Mucosa of gallbladder (tissue), 1 donor: Measurements from ENCODE around the gene EPS8L2. TPM values are rescaled to one million over a fixed set of nuclear protein-coding genes. Genes with fewer than 3 reads are reported as not detected.
A peak's percentile ranks its signal among the peaks of the same experiment; 100 is the strongest.
"Not testable (repeated sequence)": the region's sequence is repeated elsewhere in the genome, so short reads cannot be mapped to it uniquely, and the experiment has no call there.

Experiments
- DNase-seq: peaks from one replicate; pipeline ENCODE4 v3.0.0-alpha.2; 2020; ENCODE audit warnings: low spot score
- total RNA-seq: library from RNA; stranded (reverse); gene quantifications from one replicate; pipeline ENCODE4 v1.2.1, GENCODE V29; 2021
- donor health status: DM: no; HTN: no; CAD: no.

The EPS8L2 gene
- total RNA-seq, 1 donor from 2014 or later: 228 TPM

GRCh38 chr11:725624-726202 lies 19.7 kb downstream of the EPS8L2 start:
- DNase-seq: no peak

DNA sequence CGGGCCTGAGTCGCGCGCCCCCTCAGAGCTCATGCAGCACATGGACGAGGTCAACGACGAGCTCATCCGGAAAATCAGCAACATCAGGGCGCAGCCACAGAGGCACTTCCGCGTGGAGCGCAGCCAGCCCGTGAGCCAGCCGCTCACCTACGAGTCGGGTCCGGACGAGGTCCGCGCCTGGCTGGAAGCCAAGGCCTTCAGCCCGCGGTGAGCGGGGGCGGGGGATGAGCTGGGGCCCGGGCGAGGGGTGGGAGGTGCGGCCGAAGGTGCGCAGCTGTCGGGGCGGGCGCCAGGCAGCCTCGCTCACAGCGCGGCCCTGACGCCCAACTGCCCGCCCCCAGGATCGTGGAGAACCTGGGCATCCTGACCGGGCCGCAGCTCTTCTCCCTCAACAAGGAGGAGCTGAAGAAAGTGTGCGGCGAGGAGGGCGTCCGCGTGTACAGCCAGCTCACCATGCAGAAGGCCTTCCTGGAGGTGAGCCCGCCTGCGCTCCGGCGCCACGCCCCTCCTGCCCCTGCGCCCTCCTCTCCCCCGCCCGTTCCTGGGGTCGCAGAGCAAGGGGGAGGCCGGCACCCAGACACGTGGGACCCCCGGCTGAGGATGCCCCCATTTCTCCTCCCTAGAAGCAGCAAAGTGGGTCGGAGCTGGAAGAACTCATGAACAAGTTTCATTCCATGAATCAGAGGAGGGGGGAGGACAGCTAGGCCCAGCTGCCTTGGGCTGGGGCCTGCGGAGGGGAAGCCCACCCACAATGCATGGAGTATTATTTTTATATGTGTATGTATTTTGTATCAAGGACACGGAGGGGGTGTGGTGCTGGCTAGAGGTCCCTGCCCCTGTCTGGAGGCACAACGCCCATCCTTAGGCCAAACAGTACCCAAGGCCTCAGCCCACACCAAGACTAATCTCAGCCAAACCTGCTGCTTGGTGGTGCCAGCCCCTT lies 20.5 kb downstream of the EPS8L2 start:
- DNase-seq: peak; percentile 76

DNA sequence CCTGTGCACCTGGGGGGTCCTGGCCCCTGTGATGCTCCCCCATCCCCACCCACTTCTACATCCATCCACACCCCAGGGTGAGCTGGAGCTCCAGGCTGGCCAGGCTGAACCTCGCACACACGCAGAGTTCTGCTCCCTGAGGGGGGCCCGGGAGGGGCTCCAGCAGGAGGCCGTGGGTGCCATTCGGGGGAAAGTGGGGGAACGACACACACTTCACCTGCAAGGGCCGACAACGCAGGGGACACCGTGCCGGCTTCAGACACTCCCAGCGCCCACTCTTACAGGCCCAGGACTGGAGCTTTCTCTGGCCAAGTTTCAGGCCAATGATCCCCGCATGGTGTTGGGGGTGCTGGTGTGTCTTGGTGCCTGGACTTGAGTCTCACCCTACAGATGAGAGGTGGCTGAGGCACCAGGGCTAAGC lies 21.3 kb downstream of the EPS8L2 start:
- DNase-seq: no peak

DNA sequence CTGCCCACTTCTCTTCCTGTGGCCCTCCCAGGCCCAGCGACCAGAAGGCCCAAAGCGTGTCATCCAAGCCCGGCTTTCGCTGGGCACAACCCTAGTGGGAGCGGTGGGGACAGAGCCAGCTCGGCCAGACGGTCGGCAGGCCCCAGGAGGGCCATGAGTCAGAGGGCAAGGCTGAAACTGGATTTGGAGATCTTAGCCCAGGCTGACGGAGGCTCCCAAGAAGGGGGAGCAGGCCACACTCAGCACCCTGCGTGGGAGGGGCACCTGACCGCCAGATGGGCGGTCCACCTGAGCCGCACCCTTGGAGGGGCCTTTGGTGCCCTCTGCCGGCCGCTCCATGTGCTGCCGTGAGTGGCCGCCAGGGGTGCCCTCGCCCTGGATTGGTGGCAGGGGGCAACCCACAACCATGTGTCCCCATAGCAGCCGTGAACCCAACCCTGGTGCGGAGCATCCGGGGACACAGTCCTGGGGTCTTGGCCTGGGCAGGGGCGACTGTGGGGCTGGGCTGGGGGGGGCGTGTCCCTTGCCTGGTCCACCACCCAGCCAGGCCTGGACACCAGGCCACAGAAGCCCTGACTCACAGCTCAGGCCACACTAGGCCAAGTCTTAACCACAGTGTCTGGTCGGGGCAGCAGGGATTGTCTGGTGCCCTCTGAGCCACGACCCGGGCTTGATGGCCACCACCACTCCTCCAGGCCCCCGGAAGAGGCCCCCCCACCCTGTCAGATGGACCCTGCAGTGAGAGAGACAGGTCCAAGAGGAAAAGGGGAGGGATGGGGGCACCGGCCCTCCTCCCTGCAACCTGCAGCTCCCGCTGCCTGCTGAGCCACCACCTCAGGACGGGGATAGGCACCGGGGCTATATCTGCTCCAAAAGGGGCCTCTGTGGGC lies 22.1 kb downstream of the EPS8L2 start:
- peak; percentile 73 for DNase-seq

DNA sequence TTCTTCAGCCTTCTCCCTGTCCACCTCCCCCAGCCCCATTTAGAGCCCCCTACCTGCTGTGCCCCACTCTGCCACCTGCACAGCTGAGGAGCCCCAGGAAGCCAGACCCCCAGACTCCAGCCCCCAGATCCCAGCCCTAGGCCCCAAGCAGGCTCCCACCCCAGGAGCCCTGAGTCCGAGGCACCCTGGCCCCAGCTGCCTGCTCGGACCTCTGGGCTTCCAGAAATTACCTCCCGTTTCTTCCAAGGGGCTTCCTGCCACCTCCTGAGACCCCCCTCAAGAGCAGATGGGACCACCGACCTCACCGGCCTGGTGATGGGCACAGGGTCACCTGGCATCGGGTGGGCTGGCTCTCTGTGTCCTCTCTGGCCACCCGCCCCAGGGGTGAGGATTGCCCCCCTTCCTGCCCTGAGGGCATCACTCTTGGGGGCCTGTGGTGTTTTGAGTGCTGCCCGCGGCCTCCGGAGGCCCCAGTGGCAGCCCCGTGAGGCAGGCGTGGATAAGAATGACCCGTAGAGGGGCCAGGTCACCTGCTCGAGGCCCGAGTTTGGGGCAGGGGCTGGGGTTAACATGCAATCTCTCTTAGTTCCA lies 23.0 kb downstream of the EPS8L2 start:
- DNase-seq: no peak

GRCh38 chr11:729492-730074 lies 23.6 kb downstream of the EPS8L2 start:
- no peak for DNase-seq

DNA sequence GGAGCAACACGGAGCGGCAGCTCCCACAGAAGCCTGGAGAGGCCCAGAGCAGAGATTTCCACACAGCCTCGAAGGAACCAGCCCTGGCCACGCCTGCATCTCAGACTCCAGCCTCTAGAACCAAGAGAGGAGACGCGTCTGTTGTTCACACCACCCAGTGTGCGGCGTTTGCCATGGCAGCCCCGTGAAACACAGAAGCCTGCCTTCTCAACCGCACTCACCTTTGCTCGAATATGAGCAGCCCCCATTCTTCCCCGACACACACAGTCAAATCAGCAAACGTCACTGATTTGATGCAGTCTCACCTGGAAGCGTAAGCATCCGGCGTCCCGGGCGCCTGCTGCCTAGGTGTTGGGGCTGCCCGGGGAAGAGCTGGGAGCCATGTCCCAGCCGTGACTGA lies 27.0 kb downstream of the EPS8L2 start:
- no peak for DNase-seq

DNA sequence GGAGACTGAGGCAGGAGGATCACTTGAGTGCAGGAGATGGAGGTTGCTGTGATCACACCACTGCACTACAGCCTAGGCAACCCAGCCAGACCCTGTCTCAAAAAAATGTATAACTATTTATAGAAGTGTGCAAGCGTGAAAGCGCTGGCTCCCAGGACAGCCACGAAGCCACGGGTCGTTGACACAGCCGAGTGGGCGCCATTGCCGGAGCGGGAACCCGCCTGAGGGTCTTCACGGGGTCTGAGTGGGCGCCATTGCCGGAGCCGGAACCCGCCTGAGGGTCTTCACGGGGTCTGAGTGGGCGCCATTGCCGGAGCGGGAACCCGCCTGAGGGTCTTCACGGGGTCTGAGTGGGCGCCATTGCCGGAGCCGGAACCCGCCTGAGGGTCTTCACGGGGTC lies 28.5 kb downstream of the EPS8L2 start:
- DNase-seq: not testable (repeated sequence)

DNA sequence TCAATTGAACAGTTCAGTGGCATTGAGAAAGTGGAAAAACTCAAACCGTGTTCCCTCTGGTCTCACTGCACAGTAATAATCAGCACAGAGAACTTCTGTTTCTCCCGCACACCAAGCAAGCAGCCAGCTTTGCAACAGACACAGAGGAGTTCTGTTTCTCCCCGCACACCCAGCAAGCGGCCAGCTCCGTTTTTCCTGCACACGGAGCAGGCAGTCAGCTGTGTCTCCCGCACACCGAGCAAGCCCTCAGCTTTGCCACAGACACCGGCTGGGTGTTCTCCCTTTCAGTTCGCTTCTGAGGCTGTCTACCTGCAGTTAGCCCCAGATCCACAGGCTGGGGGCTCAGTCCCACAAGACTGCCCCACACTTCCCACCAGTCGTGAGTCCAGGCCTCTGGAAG lies 31.3 kb downstream of the EPS8L2 start:
- no peak for DNase-seq

- not testable (repeated sequence) for DNase-seq
These were observed 31.9 kb downstream of the EPS8L2 start for GRCh38 chr11:737899-738298.

DNA sequence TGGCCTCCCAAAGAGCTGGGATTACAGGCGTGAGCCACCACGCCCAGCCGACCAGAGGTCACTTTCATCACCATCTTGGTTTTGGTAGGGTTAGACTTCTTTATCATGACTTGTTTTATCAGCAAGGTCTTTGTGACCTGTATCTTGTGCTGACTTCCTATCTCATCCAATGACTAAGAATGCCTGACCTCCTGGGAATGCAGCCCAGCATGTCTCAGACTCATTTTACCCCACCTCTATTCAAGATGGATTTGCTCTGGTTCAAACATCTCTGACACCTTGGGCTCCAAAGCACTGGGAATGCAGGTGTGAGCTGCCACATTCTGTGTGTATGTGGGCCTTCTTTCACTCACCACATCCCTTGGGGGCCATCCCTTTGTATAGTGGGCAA lies 36.1 kb downstream of the EPS8L2 start:
- no peak for DNase-seq

GRCh38 chr11:742571-743201 lies 36.7 kb downstream of the EPS8L2 start:
- DNase-seq: no peak

DNA sequence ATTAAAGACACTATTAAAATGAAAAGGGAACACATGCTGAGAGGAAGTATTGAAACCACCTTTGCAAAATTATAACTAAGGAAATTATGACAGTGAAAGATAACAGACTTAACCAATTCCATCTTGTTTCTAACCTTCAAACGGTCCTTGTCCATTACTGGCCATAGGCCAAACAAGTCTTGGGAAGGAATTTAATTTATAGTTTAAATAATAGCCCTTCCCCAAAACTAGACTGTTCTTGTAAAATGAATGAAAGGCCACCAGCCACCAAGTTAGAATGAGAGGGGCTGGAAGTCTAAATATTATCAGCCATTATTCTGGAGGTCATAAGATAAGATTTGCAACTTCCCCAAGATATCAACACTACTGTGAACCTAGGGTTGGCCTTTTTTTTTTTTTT lies 39.4 kb downstream of the EPS8L2 start:
- DNase-seq: no peak

DNA sequence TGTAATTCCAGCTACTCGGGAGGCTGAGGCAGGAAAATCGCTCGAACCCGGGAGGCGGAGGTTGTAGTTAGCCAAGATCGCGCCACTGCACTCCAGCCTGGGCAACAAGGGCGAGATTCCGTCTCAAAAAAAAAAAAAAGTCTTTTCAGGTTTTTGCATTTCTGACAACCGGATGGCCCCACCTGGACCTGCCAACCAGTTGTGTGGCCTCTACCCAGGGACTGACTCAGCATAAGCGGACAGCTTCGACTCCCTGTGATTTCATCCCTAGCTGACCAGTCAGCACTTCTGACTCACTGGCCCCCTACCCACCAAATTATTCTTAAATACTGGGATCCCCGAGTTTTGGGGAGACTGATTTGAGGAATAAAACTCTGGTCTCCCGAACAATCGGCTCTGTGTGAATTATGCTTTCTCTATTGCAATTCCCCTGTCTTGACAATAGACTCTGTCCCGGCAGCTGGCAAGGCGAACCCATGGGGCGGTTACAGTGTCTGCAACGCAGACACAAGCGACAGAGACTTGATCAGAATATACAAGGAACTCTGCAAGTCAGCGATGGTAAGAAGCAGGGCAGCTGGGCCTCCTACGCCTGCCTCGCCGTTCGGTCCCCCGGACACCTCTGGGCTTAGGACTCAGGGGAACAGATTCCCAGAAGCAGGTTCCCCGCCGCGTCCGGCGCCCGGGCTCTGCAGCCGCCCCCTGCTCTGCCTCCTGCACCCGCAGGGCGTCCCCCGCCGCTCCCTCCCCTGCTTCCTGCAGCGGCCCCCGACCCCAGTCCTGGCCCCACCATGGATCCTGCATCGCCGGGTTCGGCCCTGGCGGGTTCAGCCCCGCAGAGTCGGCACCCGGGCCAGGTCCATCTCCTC lies 40.5 kb downstream of the EPS8L2 start:
- DNase-seq: no peak

DNA sequence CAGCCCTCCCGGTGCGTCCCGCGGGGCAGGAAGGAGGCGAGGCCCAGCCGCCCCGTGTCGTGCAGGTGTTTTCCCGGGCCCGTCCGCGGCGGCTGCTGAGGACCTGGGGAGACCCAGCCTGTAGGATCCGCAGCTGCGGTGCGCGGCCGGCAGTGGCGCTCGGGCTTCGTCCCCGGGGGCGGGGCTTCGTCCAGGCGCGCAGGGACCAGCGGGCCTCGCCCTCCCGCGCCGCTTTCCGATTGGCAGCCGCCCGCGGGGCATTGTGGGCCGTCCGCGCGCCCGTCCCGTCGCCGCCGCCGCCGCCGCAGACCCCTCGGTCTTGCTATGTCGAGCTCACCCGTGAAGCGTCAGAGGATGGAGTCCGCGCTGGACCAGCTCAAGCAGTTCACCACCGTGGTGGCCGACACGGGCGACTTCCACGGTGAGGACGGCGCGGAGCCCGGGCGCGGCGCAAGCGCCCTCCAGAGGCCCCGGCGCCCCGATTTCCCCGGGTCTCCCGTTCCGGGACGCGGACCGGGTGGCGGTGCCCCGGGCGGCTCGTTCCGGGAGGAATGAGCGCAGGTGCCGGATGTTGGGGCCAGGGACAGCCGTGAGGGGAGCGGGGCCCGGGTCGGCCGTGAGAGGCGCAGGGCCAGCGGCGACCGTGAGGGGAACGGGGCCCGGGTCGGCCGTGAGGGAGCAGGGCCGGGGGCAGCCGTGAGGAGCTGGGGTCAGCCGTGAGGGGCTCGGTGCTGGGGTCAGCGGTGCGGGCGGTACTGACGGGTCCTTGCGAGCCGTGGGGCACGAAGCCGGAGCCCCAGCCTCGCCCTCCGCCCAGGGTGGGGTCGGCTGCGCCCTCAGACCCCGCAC lies 41.4 kb downstream of the EPS8L2 start, which contains the start of gene TALDO1:
Gene TALDO1 (plus strand): TSS at position 307 of the 849 bp plus-strand sequence. CDS start 18 bp downstream, at position 325.
- DNase-seq: peak; percentile 90

DNA sequence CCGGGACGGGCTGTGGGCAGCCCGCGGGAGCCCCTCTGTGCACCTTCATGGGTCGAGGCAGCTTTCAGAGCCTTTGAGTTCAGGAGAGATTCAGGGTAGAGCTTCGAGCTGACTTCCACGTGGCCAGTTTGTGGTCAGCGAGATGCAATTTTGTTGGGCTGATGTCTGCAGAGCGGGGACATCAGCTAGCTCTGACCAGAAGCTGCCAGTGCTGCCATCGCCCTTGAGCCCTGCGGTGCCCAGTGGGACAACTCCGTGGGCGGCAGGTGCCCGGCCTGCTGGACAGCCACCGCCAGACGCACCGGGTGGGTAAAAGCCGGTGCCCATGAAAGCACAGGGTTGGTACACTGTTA lies 42.0 kb downstream of the EPS8L2 start:
- no peak for DNase-seq

- no peak for DNase-seq
These were observed 43.7 kb downstream of the EPS8L2 start for GRCh38 chr11:749731-750130.

GRCh38 chr11:760236-760635 lies 54.2 kb downstream of the EPS8L2 start:
- no peak for DNase-seq

DNA sequence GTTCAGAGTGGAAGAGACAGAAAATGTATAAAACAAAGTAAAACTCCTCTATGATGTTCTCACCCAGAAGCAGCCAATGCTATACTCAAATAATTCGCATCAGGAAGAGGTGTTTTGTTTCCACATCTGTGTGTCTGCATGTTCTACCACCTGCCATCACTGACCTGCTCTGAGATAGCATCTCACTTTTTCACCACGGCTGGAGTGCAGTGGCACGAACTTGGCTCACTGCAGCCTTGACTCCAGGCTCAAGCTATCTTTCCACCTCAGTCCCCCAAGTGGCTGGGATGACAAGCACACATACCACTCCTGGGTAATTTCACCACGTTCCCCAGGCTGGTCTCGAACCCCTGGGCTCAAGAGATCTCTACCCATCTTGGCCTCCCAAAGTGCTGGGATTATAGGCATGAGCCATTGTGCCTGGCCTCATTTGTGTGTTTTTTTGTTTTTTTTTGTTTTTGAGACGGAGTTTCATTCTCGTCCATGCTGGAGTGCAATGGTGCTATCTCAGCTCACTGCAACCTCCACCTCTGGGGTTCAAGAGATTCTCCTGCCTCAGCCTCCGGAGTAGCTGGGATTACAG lies 55.6 kb downstream of the EPS8L2 start:
- no peak for DNase-seq
